NCI-H2227 (cell line): ENCODE results near the gene THAP6.
"Not testable (repeated sequence)": the region's sequence is repeated elsewhere in the genome, so short reads cannot be mapped to it uniquely, and the experiment has no call there.

Source experiments
- DNase-seq: peaks from one replicate; lab custom pipeline; 2025; ENCODE audit not compliant: unreplicated experiment; lab: John Stamatoyannopoulos, UW

Gene THAP6

DNA sequence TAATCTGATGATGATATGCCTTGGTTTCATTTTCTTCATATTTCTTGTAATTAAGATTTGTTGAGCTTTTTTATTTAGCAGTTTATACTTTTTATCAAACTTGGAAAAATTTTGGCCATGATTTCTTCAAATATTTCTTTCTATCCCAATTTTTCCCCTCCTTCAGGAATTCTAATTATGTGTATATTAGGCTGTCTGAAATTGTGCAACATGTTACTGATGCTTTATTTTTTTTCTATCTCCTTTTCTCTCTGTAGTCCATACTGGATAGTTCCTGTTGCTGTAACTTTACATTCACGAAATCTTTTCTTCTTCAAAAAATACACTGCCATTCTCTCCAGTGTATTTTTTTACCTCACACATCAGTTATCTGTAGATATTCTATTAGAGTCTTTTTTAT lies 10.8 kb downstream of the THAP6 start:
- no peak for DNase-seq

DNA sequence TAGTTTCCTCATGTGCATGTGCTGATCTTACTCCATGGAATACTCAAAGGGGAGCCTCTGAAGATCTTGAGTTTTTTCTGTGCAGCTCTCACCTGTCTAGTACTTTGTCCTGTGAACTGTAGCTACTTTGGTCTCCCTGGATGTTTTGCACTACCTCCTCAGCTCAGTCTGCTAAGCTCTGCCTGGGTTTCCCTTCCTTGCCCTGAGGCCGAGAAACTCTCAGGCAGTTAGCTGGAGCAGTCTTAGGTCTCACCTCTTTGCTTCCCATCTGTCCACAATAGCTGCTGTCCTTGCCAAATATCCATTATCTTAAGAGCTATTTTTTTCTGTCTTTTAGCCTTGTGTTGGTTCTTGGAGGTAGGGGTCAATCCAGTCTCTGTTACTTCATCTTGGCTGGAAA lies 11.6 kb downstream of the THAP6 start:
- DNase-seq = no peak

DNA sequence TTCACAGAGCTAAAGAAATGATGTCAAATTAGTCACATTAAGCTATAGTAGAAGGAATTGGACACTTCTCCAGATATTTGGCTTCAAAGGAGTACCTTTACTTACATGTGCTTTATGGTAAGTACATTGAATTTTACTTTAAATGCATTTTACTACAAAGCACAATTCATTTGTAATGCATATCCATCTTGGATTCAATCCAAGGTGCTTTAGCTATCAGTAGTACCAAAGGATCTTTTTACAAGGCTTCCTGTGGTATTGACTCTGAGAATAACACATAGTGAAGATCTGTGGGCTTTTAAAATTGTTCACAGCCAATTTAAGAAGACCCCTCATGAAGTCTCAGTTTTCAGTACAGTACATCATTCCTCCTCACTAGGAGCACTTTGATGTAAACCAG lies 13.2 kb downstream of the THAP6 start:
- no peak for DNase-seq

DNA sequence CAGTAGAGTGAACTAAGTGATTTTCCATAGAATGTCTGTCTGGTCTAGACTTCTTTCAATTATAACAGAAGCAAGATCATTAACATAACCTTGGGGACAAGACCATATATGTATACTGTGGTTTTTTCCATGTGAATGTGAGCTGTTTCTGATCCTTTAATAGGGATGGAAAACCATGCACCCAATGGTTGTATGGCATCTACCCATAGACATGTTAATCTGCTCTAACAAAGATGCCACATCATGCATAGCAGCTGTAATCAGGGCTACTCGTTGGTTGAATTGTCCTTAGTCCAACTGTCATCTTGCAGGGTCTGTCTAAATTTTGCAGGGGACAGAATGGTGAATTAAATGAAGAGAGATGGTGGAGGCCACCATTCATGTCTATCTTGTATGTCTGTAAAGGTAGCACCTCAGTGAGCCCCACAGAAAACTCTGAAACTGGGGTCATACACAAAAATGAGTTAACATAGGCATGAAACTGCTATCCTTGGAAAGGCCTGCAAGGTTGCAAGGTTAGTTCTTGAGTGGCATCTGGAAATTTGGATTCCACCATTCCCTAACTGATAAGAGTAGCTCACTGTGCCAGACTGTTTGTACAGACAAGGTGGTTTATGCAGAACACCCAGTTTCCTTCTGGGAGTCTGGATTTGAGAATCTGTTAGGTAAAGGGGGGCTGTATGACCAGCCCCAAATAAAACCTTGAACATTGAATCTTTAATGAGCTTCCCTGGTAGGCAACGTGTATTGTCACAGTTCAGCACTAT lies 16.5 kb downstream of the THAP6 start:
- no peak for DNase-seq

DNA sequence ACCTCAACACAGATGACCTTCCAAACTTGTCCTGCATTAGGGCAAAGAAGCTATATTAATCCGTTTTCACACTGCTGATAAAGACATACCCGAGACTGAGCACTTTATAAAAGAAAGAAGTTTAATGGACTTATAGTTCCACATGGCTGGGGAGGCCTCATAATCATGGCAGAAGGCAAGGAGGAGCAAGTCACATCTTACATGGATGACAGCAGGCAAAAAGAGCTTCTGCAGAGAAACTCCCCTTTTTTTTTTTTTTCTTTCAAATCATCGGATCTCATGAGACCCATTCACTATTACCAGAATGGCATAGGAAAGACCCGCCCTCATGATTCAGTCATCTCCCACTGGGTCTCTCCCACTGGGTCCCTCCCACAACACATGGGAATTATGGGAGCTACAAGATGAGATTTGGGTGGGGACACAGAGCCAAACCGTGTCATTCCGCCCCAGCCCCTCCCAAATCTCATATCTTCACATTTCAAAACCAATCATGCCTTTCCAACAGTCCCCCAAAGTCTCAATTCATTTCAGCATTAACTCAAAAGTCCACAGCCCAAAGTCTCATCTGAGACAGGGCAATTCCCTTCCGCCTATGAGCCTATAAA lies 17.4 kb downstream of the THAP6 start:
- not testable (repeated sequence) for DNase-seq

DNA sequence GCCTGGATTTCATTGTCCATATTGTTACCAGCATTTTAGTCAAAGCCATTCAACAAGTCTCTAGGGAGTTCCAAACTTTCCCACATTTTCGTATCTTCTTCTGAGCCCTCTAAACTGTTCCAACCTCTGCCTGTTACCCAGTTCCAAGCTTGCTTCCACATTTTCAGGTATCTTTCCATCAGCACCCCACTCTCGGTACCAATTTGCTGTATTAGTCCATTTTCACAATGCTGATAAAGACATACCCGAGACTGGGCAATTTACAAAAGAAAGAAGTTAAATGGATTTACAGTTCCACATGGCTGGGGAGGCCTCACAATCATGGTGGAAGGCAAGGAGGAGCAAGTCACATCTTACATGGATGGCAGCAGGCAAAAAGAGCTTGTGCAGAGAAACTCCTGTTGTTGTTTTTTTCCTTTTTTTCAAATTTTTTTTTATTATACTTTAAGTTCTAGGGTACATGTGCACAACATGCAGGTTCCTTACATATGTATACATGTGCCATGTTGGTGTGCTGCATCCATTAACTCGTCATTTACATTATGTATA lies 19.1 kb downstream of the THAP6 start:
- not testable (repeated sequence) for DNase-seq

DNA sequence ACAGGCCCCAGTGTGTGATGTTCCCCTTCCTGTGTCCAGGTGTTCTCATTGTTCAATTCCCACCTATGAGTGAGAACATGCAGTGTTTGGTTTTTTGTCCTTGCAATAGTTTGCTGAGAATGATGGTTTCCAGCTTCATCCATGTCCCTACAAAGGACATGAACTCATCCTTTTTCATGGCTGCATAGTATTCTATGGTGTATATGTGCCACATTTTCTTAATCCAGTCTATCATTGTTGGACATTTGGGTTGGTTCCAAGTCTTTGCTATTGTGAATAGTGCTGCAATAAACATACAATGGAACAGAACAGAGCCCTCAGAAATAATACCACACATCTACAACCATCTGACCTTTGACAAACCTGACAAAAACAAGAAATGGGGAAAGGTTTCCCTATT lies 19.7 kb downstream of the THAP6 start:
- not testable (repeated sequence) for DNase-seq

DNA sequence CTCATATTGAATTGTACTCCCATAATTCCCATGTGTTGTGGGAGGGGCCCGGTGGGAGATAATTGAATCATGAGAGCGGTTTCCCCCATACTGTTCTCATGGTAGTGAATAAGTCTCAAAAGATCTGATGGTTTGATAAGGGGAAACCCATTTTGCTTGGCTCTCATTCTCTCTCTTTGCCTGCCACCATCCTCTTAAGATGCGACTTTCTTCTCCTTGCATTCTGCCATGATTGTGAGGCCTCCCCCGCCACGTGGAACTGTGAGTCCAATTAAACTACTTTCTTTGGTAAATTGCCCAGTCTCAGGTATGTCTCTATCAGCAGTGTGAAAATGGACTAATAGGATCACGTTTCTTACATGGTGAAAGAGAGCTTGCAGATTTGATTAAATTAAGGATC lies 23.0 kb downstream of the THAP6 start:
- not testable (repeated sequence) for DNase-seq

DNA sequence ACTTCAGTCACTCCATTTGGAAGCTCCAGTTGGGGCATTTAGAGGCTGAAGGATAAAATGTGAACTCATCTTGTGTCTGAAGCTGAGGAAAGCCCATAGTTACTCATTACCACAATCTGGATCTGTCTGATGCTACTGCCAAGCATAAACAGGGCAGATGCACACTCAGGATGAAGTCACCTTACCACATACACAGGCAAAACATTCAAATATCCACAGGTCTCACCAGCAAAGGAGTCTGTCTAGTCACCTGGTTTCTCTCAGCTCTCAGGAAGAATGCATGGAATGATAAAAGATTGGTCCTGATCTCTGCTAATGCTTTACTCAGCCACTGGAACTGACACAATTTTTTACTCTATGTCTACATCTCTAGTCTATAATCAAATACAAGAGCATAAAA lies 28.6 kb downstream of the THAP6 start:
- DNase-seq = no peak

DNA sequence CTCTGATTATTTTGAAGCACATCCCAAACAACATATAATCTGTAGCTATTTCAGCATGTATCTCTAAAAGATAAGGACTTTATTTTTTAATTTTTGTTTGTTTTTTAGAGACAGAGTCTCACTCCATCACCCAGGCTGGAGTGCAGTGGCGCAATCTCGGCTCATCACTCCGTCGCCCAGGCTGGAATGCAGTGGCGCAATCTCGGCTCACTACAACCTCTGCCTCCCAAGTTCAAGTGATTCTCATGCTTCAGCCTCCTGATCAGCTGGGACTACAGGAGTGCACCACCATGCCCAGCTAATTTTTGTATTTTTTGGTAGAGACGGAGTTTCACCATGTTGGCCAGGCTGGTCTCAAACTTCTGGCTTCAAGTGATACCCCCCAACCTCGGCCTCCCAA lies 29.9 kb downstream of the THAP6 start:
- not testable (repeated sequence) for DNase-seq

DNA sequence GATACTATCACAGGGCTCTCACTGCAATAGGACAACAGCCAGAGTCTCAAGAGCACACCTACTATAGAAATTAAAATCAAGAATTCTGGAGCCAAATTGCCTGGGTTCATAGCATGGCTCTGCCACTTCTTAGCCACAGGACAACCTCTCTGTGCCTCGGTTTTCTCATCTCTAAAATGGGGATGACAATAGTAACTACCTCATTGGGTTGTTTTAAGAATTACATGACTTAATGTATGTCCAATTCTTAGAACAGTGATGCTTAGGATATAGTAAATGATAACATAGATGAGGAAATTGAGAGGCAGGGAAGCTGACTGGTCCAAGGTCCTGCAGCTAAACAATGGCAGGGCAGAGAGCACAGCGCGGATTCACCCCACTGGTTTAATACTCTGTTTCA lies 30.6 kb downstream of the THAP6 start:
- no peak for DNase-seq

DNA sequence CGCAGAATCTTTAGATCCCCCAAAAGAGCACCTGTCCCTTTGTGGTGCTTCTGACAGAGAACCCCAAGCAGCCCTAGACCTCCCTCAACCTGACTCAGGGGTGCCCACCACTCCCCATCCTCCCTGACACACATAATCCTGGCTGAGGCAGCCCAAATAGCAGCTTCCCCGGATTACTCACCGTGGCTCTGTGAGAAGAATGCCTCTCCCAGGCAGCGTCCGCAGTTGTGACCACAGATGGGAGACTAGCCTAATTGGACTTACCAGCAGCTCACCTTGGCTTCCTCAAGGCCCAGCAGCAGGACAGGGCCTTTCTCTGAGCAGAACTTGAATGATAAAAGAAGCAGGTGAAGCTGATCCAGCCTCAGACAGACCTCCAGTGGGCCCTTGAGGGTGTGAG lies 31.3 kb downstream of the THAP6 start:
- DNase-seq = no peak

DNA sequence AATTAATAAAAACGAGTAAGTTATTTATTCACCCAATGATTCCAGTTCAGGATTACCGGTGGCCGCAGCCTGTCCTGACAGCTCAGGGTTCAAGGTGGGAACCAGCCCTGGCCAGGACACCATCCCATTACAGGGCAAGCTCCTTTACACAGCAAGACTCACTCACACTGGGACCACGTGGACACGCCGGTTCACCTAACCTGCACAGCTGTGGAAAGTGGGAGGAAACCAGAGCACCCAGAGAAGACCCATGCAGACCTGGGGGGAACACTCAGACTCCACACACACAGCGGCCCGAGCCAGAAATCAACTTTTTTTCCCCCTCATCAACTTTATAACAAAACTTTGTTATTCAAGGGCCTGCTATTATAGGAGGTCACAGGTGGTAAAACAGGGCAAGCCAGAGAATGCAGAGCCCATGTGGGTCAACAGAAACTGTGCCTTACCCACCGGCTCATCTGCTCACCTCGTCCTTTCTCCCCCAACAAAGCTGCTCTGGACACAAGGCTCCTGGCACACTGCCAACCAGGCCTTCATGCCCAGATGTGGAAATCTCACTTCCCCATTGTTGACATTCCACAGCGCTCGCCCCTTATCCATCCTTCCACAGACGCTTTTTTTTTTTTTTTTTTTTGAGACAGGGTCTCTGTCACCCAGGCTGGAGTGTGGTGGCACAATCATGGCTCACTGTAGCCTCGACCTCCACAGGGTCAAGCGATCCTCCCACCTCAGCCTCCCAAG lies 33.5 kb downstream of the THAP6 start:
- DNase-seq = no peak

DNA sequence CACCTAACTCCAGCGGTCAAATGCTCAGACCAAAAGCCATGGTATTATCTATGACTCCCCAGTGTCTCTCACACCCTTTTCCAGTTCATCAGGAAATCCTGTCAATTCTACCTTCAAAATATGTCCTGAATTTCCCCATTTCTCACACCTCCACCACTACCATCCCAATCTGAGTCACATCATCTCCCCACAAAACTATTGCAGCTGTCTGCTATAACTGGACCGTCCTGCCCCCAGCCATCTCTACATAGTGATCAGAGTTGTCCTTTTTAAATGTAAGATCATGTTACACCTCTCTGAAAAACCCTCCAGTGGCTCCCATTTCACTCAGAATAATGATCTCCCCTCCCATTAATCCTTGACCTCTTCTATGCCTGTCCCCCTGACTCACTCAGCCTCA lies 34.7 kb downstream of the THAP6 start:
- DNase-seq = no peak

DNA sequence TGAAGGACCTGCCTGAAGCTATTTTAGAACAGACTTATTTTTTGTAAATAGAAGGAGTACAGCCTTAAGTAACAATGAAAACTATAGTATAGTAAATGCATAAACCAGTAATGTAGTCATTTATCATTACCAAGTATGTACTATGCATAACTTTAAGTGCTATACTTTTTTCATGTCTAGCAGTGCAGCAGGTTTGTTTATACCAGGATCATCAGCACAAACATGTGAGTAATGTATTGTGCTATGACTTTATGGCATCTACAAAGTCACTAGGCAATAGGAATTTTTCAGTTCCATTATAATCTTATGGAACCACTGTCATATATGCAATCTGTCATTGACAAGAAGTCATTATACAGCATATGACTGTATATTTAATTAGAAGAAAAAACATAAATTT lies 38.2 kb downstream of the THAP6 start:
- DNase-seq = no peak

DNA sequence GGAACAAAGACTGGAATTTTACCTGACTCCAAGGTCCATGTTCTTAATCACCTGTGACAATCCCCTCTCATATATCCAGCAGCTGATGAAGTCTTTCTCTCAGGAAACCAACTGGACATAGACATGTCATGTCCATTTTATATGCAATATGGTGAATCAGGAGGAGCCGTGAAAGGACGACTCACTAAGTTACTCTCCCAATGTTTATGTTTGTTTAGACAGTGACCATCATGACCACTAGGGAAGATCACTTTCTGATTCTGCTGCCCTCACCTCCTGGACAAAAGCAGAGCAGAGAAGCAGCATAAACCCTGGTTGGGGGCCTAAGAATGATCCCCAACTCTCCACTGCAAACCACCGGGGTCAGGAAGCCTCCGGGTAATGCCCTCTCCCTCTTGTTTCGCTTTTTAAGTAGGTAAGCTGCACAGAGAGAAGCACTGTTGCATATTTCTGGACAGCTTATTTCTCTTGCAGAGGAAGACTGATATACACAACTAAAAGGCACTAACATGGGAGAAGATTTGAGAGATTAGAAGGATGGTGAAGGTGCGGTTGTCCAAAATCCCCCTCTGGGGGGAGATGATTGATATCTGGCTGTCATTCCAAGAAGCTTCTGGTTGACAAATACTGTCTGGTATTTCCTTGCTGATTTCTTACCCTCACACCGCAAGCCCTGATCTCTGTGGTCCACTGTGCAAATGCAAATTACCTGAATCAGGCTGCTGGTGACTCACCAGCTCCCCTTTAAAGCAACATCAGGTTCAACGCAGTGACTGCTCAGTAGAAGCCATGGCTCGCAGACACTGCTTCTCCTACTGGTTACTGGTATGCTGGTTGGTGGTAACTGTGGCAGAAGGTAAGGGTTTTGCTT lies 41.3 kb downstream of the THAP6 start, which contains the start of gene ODAPH:
Gene ODAPH (plus strand): TSS at position 773 of the 871 bp plus-strand sequence. CDS start 17 bp downstream, at position 790.
- no peak for DNase-seq

DNA sequence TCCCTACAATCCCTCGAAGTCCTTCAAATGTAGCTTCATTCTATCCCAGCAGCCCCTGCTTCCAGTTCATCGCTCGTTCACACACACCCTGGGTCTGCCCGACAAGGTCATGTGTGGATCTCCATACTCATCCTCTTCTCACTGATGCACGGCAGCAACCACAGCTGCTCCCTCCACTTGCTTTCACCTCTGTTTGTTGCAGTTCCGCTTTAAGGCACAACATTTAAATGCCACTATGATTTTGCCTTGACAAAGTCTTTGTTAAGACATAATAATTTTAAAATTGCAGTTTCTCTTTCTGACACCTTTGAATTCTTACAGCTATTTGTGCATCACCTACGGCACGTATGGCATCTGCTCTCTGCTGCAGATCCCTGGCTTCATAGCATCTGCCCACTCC lies 43.4 kb downstream of the THAP6 start:
- DNase-seq = no peak

DNA sequence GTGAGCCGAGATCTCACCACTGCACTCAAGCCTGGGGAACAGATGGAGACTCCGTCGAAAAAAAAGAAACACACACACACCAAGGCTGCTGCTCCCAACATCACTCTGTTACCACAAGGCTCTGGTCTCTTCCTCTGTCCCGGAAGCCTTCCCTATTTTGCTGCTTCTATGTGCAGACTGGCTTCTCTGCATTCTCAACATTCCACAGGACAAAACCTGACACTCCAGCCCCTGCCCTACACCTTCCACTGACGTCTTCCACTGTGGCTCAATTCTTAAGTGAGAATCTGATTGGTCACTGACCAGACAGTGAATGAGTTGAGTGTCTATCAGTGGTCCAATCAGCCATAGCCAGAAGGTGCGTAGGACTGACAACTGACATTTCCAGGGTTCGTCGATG lies 47.5 kb downstream of the THAP6 start:
- no peak for DNase-seq

DNA sequence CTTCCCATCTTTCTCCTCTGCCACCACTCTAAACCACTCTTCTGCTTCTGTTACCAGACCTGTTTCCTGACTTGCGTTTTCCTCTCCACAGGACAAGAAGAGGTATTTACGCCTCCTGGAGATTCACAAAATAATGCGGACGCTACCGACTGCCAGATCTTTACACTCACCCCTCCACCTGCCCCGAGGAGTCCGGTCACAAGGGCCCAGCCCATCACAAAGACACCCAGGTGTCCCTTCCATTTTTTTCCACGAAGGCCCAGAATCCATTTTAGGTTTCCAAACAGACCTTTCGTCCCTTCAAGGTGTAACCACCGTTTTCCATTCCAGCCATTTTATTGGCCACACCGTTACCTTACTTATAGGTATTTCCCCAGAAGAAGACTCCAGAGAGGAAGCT lies 49.8 kb downstream of the THAP6 start:
- no peak for DNase-seq

DNA sequence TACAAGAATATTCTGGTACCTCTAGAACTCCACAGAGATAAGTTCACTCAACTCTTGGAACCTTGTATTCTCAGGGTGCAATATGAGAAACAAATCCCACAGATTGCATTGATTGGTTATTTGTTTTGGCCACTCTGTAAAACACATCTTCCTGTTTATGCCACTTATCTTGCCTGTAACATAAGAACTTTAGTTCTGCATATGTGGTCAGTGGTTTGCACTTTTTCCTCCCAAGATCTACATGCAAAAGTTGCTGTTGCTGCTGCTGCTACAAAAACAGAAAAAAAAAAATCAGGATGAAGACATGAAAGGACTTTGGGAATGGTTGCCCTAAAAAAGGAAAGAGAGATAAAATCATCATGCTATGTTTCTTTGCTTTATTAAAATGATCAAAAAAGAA lies 51.2 kb downstream of the THAP6 start:
- DNase-seq = no peak

DNA sequence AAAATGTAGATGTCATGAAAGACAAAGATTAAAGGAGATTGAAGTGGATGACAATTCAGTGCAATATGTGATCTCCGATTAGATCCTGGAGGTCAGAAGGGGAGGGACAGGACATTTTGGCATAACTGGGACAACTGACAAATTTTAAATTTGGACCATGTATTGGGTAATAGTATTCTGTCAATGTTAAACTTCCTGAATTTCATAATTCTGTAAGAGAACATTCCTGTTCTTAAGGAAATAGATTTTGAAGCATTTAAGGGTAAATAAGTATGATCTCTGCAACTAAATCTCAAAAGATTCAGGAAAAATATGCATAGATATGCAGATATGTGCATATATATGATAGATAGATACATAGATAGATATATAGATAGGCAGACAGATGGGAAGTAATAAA lies 52.6 kb downstream of the THAP6 start:
- no peak for DNase-seq
